HepG2 (cell line): ENCODE data around the gene PKLR. TPM values are rescaled to one million over a fixed set of nuclear protein-coding genes. Genes with fewer than 3 reads are reported as not detected.

Experiments
- CBX2 ChIP-seq, 2 experiments: fragments of 200-600 bp in 1 of 2; sonication (generic); formaldehyde crosslinking in 1 of 2; IDR thresholded peaks; 2 replicates each; pipeline versions ENCODE4 v1.7.0 to v1.8.1; 2018 to 2022; ENCODE audit warnings: low read depth in 2 of 2, low read length in 1 of 2, mild to moderate bottlenecking in 1 of 2, missing genetic modification reagents in 1 of 2
- DNMT3B ChIP-seq: conservative IDR thresholded peaks from 2 replicates; pipeline ENCODE4 v1.6.1; 2016; ENCODE audit warnings: missing biosample characterization, control low read depth
- HOXA7 ChIP-seq: sonication (generic); formaldehyde crosslinking; IDR thresholded peaks from 2 replicates; pipeline ENCODE4 v1.8.1; 2022; ENCODE audit warnings: mild to moderate bottlenecking, missing genetic modification reagents, moderate library complexity
- LRRFIP1 ChIP-seq: sonication (generic); formaldehyde crosslinking; conservative IDR thresholded peaks from 2 replicates; pipeline ENCODE4 v1.4.0; 2020; ENCODE audit warnings: missing genetic modification reagents
- MAFG ChIP-seq: sonication (generic); formaldehyde crosslinking; IDR thresholded peaks from 2 replicates; pipeline ENCODE4 v1.5.1; 2020; ENCODE audit warnings: mild to moderate bottlenecking, missing genetic modification reagents
- MZF1 ChIP-seq: sonication (generic); formaldehyde crosslinking; IDR thresholded peaks from 2 replicates; pipeline ENCODE4 v1.8.1; 2023; ENCODE audit warnings: mild to moderate bottlenecking, missing genetic modification reagents, borderline replicate concordance
- NR2F1 ChIP-seq, 2 experiments: fragments of 450-650 bp in 1 of 2; formaldehyde crosslinking in 1 of 2; IDR thresholded peaks; 2 replicates each; pipeline versions ENCODE4 v1.5.0 to v1.6.1; 2016 to 2020; ENCODE audit warnings: mild to moderate bottlenecking in 1 of 2, missing compliant biosample characterization in 1 of 2, missing genetic modification reagents in 1 of 2, moderate library complexity in 1 of 2
- YEATS4 ChIP-seq: sonication (generic); formaldehyde crosslinking; IDR thresholded peaks from 2 replicates; pipeline ENCODE4 v1.4.0; 2020; ENCODE audit warnings: missing genetic modification reagents, borderline replicate concordance
- ZBED4 ChIP-seq: sonication (generic); formaldehyde crosslinking; IDR thresholded peaks from 2 replicates; pipeline ENCODE4 v1.4.0; 2020; ENCODE audit warnings: missing genetic modification reagents, borderline replicate concordance
- ZBTB3 ChIP-seq: sonication (generic); formaldehyde crosslinking; IDR thresholded peaks from 2 replicates; pipeline ENCODE4 v1.4.0; 2020; ENCODE audit warnings: low read depth, mild to moderate bottlenecking, moderate library complexity, missing genetic modification reagents, borderline replicate concordance
- ZNF205 ChIP-seq: IDR thresholded peaks from 2 replicates; pipeline ENCODE4 v1.6.1; 2018; ENCODE audit warnings: missing biosample characterization, missing genetic modification reagents
- ZNF333 ChIP-seq: sonication (generic); formaldehyde crosslinking; IDR thresholded peaks from 2 replicates; pipeline ENCODE4 v1.4.0; 2020; ENCODE audit warnings: mild to moderate bottlenecking, missing genetic modification reagents, borderline replicate concordance
- ZNF446 ChIP-seq: sonication (generic); formaldehyde crosslinking; IDR thresholded peaks from 2 replicates; pipeline ENCODE4 v1.5.0; 2020; ENCODE audit warnings: mild to moderate bottlenecking, missing genetic modification reagents
- ZNF460 ChIP-seq: sonication (generic); formaldehyde crosslinking; IDR thresholded peaks from 2 replicates; pipeline ENCODE4 v1.5.1; 2020; ENCODE audit warnings: missing genetic modification reagents, mild to moderate bottlenecking, borderline replicate concordance
- ZNF510 ChIP-seq: sonication (generic); formaldehyde crosslinking; IDR thresholded peaks from 2 replicates; pipeline ENCODE4 v1.4.0; 2020; ENCODE audit warnings: low read depth, mild to moderate bottlenecking, missing genetic modification reagents
- ZNF589 ChIP-seq: sonication (generic); formaldehyde crosslinking; conservative IDR thresholded peaks from 2 replicates; pipeline ENCODE4 v1.8.0; 2022; ENCODE audit warnings: mild to moderate bottlenecking, moderate library complexity, missing genetic modification reagents
- ZNF609 ChIP-seq: sonication (generic); formaldehyde crosslinking; IDR thresholded peaks from 2 replicates; pipeline ENCODE4 v1.4.0; 2020; ENCODE audit warnings: mild to moderate bottlenecking, missing genetic modification reagents, borderline replicate concordance
- polyA plus RNA-seq, 8 experiments: library from polyadenylated mRNA; depleted of rRNA in 3 of 8; stranded (reverse) in 7 of 8; unstranded in 1 of 8; fragments of >200 nt; fragmentation: Illumina TruSeq in 4 of 8; extraction: Trizol in 4 of 8; gene quantifications; 2 replicates each; pipeline versions ENCODE4 v1.2.1 to v1.2.3, GENCODE V29; 2011 to 2016; ENCODE audit warnings: low read depth in 4 of 8, missing spikeins in 1 of 8, mixed read lengths in 1 of 8; ENCODE audit not compliant: insufficient read depth in 1 of 8
- total RNA-seq, 5 experiments: library from RNA; depleted of rRNA; stranded (reverse); fragments of >200 nt; fragmentation: Illumina TruSeq; extraction: Trizol; gene quantifications; 2 replicates each; pipeline ENCODE4 v1.2.3, GENCODE V29; 2016; ENCODE audit warnings: low read depth in 1 of 5

PKLR gene
- total and polyA plus RNA-seq, 2 of the 13 experiments (the other 11 are each of a cell fraction or from before 2014, with no cell fraction given), result 10.3 to 29.3 TPM

- TF ChIP-seq CBX2 (IDR thresholded peaks at IDR 0.05; ENCODE audit: low read depth, low read length) (no peak), CBX2 (CRISPR knock-in tag; IDR thresholded peaks at IDR 0.05; ENCODE audit: low read depth) (no peak), ZBED4 (CRISPR knock-in tag) (peak; percentile 32; the same call in 1 of the 2 replicates), YEATS4 (CRISPR knock-in tag) (peak; percentile 85; the same call in 1 of the 2 replicates), ZBTB3 (CRISPR knock-in tag) (0 out of 2 replicates have a peak, but pooled peaks have one; percentile 31), ZNF446 (CRISPR knock-in tag) (no peak), ZNF609 (CRISPR knock-in tag) (no peak), ZNF589 (CRISPR knock-in tag) (no peak), NR2F1 (CRISPR knock-in tag; IDR thresholded peaks at IDR 0.05) (no peak), ZNF460 (CRISPR knock-in tag) (no peak), MAFG (no peak), HOXA7 (CRISPR knock-in tag) (no peak), ZNF205 (CRISPR knock-in tag) (0 out of 2 replicates have a peak, but pooled peaks have one; percentile 49), DNMT3B (CRISPR knock-in tag) (no peak), ZNF333 (CRISPR knock-in tag) (no peak), ZNF510 (CRISPR knock-in tag) (no peak), LRRFIP1 (CRISPR knock-in tag) (no peak), MZF1 (no peak)
Measured at GRCh38 chr1:155255243-155256007, 45.8 kb downstream of the PKLR start, which contains the start of gene ENTREP3 (continued).
